ENCODE data around the gene FOSB.
A peak's percentile ranks its signal among the peaks of the same experiment; 100 is the strongest.

FOSB gene

DNA sequence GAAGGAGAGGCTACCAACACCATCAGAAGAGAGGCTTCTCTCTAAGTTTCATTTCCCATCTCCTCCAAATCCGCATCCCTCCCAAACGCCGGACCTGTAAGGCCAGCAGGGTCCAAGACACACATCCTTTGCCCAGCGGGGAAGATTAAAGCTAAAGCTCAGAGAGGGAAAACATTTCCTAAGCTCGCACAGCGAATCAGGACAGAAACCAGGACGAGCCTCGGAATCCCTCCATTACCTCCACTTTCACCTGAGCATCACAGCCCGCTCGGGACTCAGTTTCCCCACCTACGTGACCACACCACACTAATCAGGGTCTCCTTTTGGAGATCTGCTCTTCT is 711 bp upstream of the FOSB start:
- no peak for DNase-seq (ENCODE audit: low read depth in 1 of 2, low spot score in 1 of 2)

GRCh38 chr19:45468159-45468651 is 409 bp downstream of the FOSB start:
- DNase-seq (ENCODE audit: low read depth in 1 of 2, low spot score in 1 of 2) = no peak

DNA sequence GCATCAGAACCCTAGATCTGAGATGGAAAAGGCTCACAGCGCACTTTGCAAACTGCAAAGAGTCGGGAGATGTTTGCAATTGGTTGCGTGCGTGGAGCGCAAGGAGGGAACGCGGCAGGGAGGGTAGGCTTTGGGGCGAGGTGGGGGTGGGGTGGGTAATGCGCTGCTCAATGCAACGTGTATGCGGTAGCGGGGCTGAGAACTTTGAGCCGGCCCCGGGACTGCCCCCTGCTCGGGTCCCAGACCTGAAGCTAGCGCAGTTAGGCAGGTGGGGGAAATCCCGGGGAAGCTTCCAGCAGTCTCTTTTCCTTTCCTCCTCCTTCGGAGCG is 971 bp downstream of the FOSB start:
- no peak for DNase-seq (ENCODE audit: low read depth in 1 of 2, low spot score in 1 of 2)

- DNase-seq (ENCODE audit: low read depth in 1 of 2, low spot score in 1 of 2) = peak; percentile 88 to 90
Observed at GRCh38 chr19:45469132-45469944, 1.5 kb downstream of the FOSB start.

GRCh38 chr19:45469945-45470761 is 2.4 kb downstream of the FOSB start:
- DNase-seq (ENCODE audit: low read depth in 1 of 2, low spot score in 1 of 2) = no peak

DNA sequence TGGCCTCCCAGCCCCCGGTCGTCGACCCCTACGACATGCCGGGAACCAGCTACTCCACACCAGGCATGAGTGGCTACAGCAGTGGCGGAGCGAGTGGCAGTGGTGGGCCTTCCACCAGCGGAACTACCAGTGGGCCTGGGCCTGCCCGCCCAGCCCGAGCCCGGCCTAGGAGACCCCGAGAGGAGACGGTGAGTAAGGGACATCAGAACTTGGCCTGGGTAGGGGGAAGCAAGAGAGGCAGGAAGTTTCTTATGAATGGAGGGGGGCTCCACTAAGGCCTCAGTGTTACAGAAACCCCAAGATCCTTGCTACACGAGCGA is 2.9 kb downstream of the FOSB start:
- no peak for DNase-seq (ENCODE audit: low read depth in 1 of 2, low spot score in 1 of 2)

GRCh38 chr19:45471111-45471930 is 3.5 kb downstream of the FOSB start:
- no peak for DNase-seq (ENCODE audit: low read depth in 1 of 2, low spot score in 1 of 2)

DNA sequence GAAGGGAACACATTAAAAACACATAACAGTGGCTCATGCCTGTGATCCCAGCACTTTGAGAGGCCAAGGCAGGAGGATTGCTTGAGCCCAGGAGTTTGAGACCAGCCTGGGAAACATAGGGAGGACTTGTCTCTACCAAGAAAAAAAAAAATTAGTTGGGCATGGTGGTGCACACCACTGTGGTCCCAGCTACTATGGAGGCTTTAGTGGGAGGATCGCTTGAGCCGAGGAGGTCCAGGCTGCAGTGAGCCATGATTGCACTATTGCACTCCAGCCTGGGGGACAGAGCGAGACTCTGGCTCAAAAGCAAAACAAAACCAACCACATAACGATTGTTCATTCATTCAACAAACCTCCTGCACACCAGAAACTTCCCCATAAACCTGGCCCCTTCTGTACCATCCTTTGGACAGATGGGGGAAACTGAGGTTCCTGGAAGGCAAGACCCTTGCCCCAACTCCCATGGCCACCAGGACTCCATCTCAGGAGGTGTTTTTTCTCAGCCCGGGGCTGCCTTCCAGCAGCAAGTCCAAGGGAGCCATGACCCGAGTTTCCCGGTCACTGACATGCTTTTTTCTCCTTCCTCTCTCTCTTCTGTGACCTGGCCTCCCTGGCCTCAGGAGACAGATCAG is 4.3 kb downstream of the FOSB start:
- no peak for DNase-seq (ENCODE audit: low read depth in 1 of 2, low spot score in 1 of 2)

GRCh38 chr19:45472563-45473366 is 5.0 kb downstream of the FOSB start:
- DNase-seq (ENCODE audit: low read depth in 1 of 2, low spot score in 1 of 2) = no peak

DNA sequence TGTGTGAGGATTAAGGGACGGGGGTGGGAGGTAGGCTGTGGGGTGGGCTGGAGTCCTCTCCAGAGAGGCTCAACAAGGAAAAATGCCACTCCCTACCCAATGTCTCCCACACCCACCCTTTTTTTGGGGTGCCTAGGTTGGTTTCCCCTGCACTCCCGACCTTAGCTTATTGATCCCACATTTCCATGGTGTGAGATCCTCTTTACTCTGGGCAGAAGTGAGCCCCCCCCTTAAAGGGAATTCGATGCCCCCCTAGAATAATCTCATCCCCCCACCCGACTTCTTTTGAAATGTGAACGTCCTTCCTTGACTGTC is 5.5 kb downstream of the FOSB start:
- no peak for DNase-seq (ENCODE audit: low read depth in 1 of 2, low spot score in 1 of 2)

- DNase-seq (ENCODE audit: low read depth in 1 of 2, low spot score in 1 of 2) = no peak
Observed at GRCh38 chr19:45473682-45474605, 6.1 kb downstream of the FOSB start.

DNA sequence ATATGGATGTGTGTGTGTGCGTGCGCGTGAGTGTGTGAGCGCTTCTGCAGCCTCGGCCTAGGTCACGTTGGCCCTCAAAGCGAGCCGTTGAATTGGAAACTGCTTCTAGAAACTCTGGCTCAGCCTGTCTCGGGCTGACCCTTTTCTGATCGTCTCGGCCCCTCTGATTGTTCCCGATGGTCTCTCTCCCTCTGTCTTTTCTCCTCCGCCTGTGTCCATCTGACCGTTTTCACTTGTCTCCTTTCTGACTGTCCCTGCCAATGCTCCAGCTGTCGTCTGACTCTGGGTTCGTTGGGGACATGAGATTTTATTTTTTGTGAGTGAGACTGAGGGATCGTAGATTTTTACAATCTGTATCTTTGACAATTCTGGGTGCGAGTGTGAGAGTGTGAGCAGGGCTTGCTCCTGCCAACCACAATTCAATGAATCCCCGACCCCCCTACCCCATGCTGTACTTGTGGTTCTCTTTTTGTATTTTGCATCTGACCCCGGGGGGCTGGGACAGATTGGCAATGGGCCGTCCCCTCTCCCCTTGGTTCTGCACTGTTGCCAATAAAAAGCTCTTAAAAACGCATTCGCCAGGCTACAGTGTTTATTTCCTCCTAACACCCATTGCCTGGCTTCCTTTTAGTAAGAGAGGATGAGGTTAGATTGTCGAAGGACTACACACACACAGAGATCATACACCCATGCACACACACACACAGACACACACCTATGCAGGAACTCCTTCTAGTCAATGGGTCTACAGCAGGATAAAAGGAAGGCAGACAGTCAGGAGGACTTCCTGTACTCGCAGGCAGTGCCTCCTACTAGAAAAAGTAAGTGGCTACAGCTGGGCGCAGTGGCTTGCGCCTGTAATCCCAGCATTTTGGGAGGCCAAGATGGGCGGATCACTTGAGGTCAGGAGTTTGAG is 7.1 kb downstream of the FOSB start:
- no peak for DNase-seq (ENCODE audit: low read depth in 1 of 2, low spot score in 1 of 2)

DNA sequence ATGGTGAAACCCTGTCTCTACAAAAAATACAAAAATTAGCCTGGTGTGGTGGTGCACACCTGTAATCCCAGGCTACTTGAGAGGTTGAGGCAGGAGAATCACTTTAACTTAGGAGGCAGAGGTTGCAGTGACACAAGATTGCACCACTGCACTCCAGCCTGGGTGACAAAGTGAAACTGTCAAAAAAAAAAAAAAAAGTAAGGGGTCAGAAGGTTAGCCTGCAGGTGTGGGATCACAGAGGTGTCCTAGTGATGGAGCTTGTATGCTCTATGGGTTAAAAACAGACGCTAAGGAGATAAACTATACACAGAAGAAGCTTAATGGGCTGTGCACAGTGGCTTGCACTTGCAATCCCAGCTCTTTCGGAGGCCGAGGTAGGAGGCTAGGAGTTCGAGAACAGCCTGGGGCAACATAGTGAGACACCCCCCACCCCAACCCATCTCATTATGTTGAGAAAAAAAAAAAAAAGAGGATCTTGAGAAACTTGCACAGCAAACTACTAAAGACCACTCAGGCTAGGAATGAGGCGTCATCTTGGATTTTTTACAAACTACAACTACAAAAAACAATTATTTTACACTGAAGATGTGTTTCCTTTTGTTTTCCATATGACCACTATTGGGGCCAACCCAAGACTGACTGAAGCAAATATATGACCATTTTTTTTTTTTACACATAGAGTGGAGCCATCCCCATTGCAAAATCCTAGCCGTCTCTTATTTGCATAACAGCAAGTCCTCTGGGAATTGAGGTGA is 7.9 kb downstream of the FOSB start:
- no peak for DNase-seq (ENCODE audit: low read depth in 1 of 2, low spot score in 1 of 2)

DNA sequence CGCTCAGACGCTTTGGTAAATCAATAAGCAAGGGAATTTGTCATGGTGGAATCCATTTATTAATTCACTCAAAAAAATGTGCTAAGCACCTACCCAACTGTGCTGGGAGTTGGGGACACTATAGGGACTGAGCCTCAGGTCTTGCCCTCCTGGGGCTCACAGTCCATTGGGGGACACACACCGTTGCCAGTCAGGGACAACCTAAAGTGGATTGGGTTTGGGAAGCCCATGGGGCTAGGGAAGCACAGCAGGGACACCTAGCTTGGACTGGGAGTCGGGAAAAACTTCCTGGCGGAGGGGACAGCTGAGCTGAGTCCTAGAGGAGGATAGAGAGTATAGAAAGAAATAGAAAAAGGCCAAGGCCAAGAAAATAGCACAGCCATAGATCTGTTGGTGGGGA is 8.5 kb downstream of the FOSB start:
- no peak for DNase-seq (ENCODE audit: low read depth in 1 of 2, low spot score in 1 of 2)

DNA sequence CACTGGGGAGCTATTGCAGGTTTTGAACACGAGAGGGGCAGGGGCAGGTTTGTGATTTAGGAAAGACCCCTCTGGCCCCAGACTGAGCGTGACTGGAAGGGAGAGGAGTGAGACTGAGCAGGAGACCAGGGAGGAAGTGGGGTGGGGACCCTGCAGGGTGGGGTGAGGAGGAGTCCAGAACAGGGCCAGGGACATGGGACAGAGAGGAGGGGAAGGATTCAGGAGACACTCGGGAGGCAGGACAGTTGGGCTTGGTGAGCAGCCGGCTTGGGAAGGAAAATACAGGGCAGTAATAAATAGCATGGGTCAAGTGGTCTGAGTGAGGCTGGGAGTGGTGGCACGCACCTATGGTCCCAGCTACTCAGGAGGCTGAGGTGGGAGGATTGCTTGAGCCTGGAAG is 9.4 kb downstream of the FOSB start:
- no peak for DNase-seq (ENCODE audit: low read depth in 1 of 2, low spot score in 1 of 2)

GRCh38 chr19:45477713-45478453 is 10.1 kb downstream of the FOSB start:
- DNase-seq (ENCODE audit: low read depth in 1 of 2, low spot score in 1 of 2) = no peak

Measured in activated CD4-positive, alpha-beta T cell treated with anti-CD3 and anti-CD28 coated beads, Interleukin-2, amount 50 U/mL, for 24 hours (primary cell).